ENCODE results near the gene GOLGA6L24. TPM values are rescaled to one million over a fixed set of nuclear protein-coding genes. Genes with fewer than 3 reads are reported as not detected.
"Not testable (repeated sequence)": the region's sequence is repeated elsewhere in the genome, so short reads cannot be mapped to it uniquely, and the experiment has no call there.

GOLGA6L24 gene
- total RNA-seq, 1 donor from 2014 or later: not detected

DNA sequence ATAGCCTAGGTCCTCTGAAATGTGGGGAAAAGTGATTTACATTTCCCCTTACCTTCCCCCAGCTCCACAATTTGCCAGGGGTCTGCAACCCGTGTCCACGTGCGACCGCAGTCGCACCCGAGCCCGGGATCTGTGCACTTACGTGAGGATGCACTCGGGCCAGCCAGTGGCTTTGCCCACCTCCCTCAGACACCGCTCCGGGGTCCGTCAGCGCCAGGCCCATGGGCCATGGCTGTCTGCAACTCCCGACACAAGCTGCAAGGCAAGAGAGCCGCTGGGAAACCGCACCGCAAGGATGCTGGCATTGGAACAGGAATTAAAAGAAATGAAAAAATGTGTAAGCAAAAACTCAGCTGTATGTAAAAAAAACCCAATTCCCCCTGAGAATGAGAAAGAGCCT is 7.6 kb upstream of the GOLGA6L24 start:
- H3K79me2 ChIP-seq (ENCODE audit: insufficient read depth, low read length); H3K36me3 ChIP-seq (ENCODE audit: insufficient read depth, low read length); H4K20me1 ChIP-seq (ENCODE audit: insufficient read depth, low read length); H3K4me1 ChIP-seq (ENCODE audit: insufficient read depth, low read length); H3K27me3 Mint-ChIP-seq (ENCODE audit: low read depth, unreplicated experiment); H3K9me3 Mint-ChIP-seq (ENCODE audit: unreplicated experiment); H3K9me3 ChIP-seq (ENCODE audit: insufficient read depth, low read depth, low read length); H3K9ac ChIP-seq (ENCODE audit: low read length); H3K27ac ChIP-seq (ENCODE audit: low read depth, low read length); DNase-seq (ENCODE audit: low read depth); H2AFZ ChIP-seq (ENCODE audit: low read depth, low read length); H3K4me2 ChIP-seq (ENCODE audit: low read length); H3K36me3 Mint-ChIP-seq (ENCODE audit: low read depth, unreplicated experiment); H3K27ac Mint-ChIP-seq (ENCODE audit: unreplicated experiment); H3K4me3 Mint-ChIP-seq (ENCODE audit: unreplicated experiment); H3K27me3 ChIP-seq (ENCODE audit: insufficient read depth, low read length); H3K4me3 ChIP-seq (ENCODE audit: insufficient read depth, low read depth, low read length); FAIRE-seq; H3K4me1 Mint-ChIP-seq (ENCODE audit: low read depth, unreplicated experiment): not testable (repeated sequence)

DNA sequence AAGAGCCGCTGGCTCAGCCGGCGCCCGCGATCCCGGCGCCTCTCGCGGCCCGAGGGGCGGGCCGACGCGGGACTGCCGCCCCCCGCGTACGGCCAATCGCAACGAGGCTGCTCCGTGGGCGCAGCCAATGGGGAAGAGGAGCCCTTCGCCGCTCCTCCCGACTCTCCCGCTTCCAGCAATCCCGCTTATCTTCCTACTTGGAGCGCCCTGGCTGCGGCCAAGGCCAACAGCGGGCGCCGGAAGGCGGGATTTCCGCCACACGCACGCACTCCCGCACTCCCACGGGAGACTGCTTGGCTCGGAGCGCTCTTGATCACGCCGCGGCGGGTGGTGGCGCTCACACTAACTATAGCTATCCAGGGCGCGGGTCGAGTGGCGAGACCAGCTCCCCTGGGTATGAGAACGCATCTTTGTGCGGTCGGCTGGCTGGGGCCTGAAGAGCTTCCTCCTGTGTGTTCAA is 35.7 kb downstream of the GOLGA6L24 start, which contains the start of gene HERC2:
HERC2 (minus strand) TSS at position 51 of the 460 bp plus-strand sequence. CDS start 746 bp downstream, outside the sequence.
- peak within 1 kb of the TSS; percentile 94 for H3K27ac Mint-ChIP-seq (ENCODE audit: unreplicated experiment)
- peak within 1 kb of the TSS; percentile 52 for H3K4me3 ChIP-seq (ENCODE audit: insufficient read depth, low read depth, low read length)
- H4K20me1 ChIP-seq (ENCODE audit: insufficient read depth, low read length); H3K4me1 Mint-ChIP-seq (ENCODE audit: low read depth, unreplicated experiment); H3K36me3 ChIP-seq (ENCODE audit: insufficient read depth, low read length); H3K27me3 ChIP-seq (ENCODE audit: insufficient read depth, low read length); H3K36me3 Mint-ChIP-seq (ENCODE audit: low read depth, unreplicated experiment); H3K27me3 Mint-ChIP-seq (ENCODE audit: low read depth, unreplicated experiment); H3K9me3 ChIP-seq (ENCODE audit: insufficient read depth, low read depth, low read length); H3K27ac ChIP-seq (ENCODE audit: low read depth, low read length); H2AFZ ChIP-seq (ENCODE audit: low read depth, low read length); FAIRE-seq; H3K4me1 ChIP-seq (ENCODE audit: insufficient read depth, low read length); H3K9me3 Mint-ChIP-seq (ENCODE audit: unreplicated experiment); DNase-seq (ENCODE audit: low read depth): not testable (repeated sequence)
- H3K4me3 Mint-ChIP-seq (ENCODE audit: unreplicated experiment): peak within 1 kb of the TSS; percentile 100
- peaks cover 17% of the 10 kb centered on the region for H3K79me2 ChIP-seq (ENCODE audit: insufficient read depth, low read length)
- peak within 1 kb of the TSS; percentile 75 for H3K4me2 ChIP-seq (ENCODE audit: low read length)
- H3K9ac ChIP-seq (ENCODE audit: low read length): peak within 1 kb of the TSS; percentile 73

DNA sequence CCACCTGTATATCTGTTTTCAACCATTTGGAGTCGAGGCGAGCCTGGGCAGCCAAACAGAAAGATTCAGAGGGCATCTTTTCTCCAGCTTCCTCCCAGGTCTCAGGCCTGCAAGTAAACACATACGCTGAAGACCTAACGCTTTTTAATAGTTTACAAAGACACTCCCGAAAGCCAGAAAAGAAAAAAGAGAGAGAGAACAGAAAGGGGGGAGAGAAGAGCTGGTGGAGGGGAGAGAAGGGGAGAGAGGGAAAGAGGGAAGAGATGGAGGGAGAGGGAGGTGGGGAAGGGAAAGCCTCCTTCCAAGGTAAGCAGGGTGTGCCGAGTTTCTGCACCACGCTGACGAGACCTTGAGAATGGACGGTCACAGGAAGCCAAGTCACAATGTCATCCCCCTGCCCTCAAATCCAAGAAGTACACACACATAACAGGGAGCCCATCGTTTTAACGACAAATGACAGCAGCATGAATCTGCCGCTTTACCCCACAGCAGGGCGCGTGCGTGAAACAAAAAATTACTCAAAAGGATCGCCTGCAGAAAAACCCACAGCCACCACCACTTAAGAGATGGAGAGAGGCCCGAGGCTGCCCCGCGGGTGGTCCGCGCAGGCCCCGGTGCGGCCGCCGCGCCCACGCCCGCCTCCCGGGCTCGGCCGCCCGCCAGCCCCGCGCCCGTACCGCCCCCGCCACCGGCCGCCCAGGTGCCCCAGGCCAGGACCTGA is 36.4 kb downstream of the GOLGA6L24 start:
- peak overlapping the region; percentile 52 for H3K4me3 ChIP-seq (ENCODE audit: insufficient read depth, low read depth, low read length)
- not testable (repeated sequence) for H3K36me3 ChIP-seq (ENCODE audit: insufficient read depth, low read length); H3K27me3 Mint-ChIP-seq (ENCODE audit: low read depth, unreplicated experiment); H2AFZ ChIP-seq (ENCODE audit: low read depth, low read length); H3K27me3 ChIP-seq (ENCODE audit: insufficient read depth, low read length); H3K4me1 Mint-ChIP-seq (ENCODE audit: low read depth, unreplicated experiment); DNase-seq (ENCODE audit: low read depth); H3K9me3 Mint-ChIP-seq (ENCODE audit: unreplicated experiment); H3K27ac ChIP-seq (ENCODE audit: low read depth, low read length); H4K20me1 ChIP-seq (ENCODE audit: insufficient read depth, low read length); H3K4me1 ChIP-seq (ENCODE audit: insufficient read depth, low read length); FAIRE-seq; H3K36me3 Mint-ChIP-seq (ENCODE audit: low read depth, unreplicated experiment); H3K9me3 ChIP-seq (ENCODE audit: insufficient read depth, low read depth, low read length)
- peak overlapping the region; percentile 73 for H3K9ac ChIP-seq (ENCODE audit: low read length)
- H3K4me2 ChIP-seq (ENCODE audit: low read length): peak overlapping the region; percentile 75
- Mint-ChIP-seq H3K27ac (ENCODE audit: unreplicated experiment) (peak overlapping the region; percentile 94), H3K4me3 (ENCODE audit: unreplicated experiment) (peak overlapping the region; percentile 100)
- H3K79me2 ChIP-seq (ENCODE audit: insufficient read depth, low read length): peaks cover 24% of the 10 kb centered on the region

DNA sequence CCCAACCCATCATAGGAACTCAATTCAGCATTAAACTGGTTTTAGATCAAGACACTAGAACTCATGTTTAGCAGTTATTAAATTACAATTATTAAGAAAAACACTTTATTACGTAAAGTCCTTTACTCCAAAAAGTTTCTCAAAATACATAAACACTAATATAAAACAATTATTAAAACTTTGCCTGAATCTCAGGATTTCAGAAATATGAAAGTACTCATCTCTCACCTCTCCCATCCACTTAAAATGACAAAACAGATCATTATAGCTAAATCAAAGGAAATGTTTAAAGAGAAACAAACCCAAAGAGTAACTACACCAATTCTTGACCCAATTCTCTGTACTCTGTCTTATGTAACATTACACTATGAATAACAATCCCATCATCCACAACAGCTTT is 38.2 kb downstream of the GOLGA6L24 start:
- not testable (repeated sequence) for FAIRE-seq; H3K4me1 Mint-ChIP-seq (ENCODE audit: low read depth, unreplicated experiment); H3K27me3 ChIP-seq (ENCODE audit: insufficient read depth, low read length); DNase-seq (ENCODE audit: low read depth); H3K4me2 ChIP-seq (ENCODE audit: low read length); H3K4me3 ChIP-seq (ENCODE audit: insufficient read depth, low read depth, low read length); H3K9me3 Mint-ChIP-seq (ENCODE audit: unreplicated experiment); H3K36me3 Mint-ChIP-seq (ENCODE audit: low read depth, unreplicated experiment); H3K4me1 ChIP-seq (ENCODE audit: insufficient read depth, low read length); H3K27ac Mint-ChIP-seq (ENCODE audit: unreplicated experiment); H3K27me3 Mint-ChIP-seq (ENCODE audit: low read depth, unreplicated experiment); H3K9ac ChIP-seq (ENCODE audit: low read length); H3K27ac ChIP-seq (ENCODE audit: low read depth, low read length); H2AFZ ChIP-seq (ENCODE audit: low read depth, low read length); H4K20me1 ChIP-seq (ENCODE audit: insufficient read depth, low read length); H3K36me3 ChIP-seq (ENCODE audit: insufficient read depth, low read length); H3K9me3 ChIP-seq (ENCODE audit: insufficient read depth, low read depth, low read length)
- H3K4me3 Mint-ChIP-seq (ENCODE audit: unreplicated experiment): peak overlapping the region; percentile 100
- peaks cover 31% of the 10 kb centered on the region for H3K79me2 ChIP-seq (ENCODE audit: insufficient read depth, low read length)

DNA sequence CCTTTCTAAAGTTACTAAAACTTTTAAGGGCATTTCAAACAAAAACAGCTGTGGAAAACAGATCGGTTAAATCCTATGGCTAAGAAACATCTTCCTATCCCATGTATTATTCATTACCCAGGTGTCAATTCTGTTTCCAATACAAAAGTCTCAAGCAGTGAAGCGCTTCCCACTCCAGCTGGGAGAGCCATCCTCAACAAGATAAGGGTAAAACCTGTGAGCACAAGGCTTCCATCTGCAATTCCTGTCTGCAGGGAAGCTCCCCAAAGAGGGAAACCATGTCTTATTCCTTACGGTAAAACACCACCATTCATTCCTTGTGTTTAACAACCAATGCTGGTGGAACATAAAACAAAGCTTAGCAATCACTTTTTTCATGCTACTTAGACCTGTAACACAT is 39.1 kb downstream of the GOLGA6L24 start:
- H3K4me1 Mint-ChIP-seq (ENCODE audit: low read depth, unreplicated experiment); H3K27ac ChIP-seq (ENCODE audit: low read depth, low read length); FAIRE-seq: not testable (repeated sequence)

DNA sequence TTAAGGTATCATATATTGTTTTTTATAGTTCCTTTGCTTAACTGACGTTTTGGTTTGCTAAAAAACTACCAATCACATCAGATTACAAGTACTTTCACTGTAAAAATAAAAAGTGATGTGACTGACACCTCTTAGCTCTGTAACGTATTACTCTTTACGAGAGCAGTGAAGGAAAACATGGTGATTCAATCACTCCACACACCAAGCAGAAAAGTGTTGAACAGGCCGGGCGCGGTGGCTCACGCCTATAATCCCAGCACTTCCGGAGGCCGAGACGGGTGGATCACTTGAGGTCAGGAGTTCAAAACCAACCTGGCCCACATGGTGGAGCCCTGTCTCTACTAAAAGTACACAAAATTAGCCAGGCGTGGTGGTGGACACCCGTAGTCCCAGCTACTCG is 39.8 kb downstream of the GOLGA6L24 start:
- H3K36me3 ChIP-seq (ENCODE audit: insufficient read depth, low read length); H3K4me1 ChIP-seq (ENCODE audit: insufficient read depth, low read length); H2AFZ ChIP-seq (ENCODE audit: low read depth, low read length); H3K27ac Mint-ChIP-seq (ENCODE audit: unreplicated experiment); H3K9me3 Mint-ChIP-seq (ENCODE audit: unreplicated experiment); H3K4me2 ChIP-seq (ENCODE audit: low read length); FAIRE-seq; H3K9ac ChIP-seq (ENCODE audit: low read length); H3K9me3 ChIP-seq (ENCODE audit: insufficient read depth, low read depth, low read length); DNase-seq (ENCODE audit: low read depth); H3K4me3 ChIP-seq (ENCODE audit: insufficient read depth, low read depth, low read length); H3K27me3 ChIP-seq (ENCODE audit: insufficient read depth, low read length); H4K20me1 ChIP-seq (ENCODE audit: insufficient read depth, low read length); H3K4me3 Mint-ChIP-seq (ENCODE audit: unreplicated experiment); H3K27ac ChIP-seq (ENCODE audit: low read depth, low read length); H3K36me3 Mint-ChIP-seq (ENCODE audit: low read depth, unreplicated experiment); H3K4me1 Mint-ChIP-seq (ENCODE audit: low read depth, unreplicated experiment); H3K27me3 Mint-ChIP-seq (ENCODE audit: low read depth, unreplicated experiment): not testable (repeated sequence)
- H3K79me2 ChIP-seq (ENCODE audit: insufficient read depth, low read length): peaks cover 41% of the 10 kb centered on the region

More for the DNA sequence above, 39.1 kb downstream of the GOLGA6L24 start:
- not testable (repeated sequence) for DNase-seq (ENCODE audit: low read depth); H3K36me3 ChIP-seq (ENCODE audit: insufficient read depth, low read length); H3K9me3 Mint-ChIP-seq (ENCODE audit: unreplicated experiment); H3K4me3 Mint-ChIP-seq (ENCODE audit: unreplicated experiment); H3K9ac ChIP-seq (ENCODE audit: low read length); H3K4me1 ChIP-seq (ENCODE audit: insufficient read depth, low read length); H3K36me3 Mint-ChIP-seq (ENCODE audit: low read depth, unreplicated experiment); H3K4me2 ChIP-seq (ENCODE audit: low read length); H3K27me3 Mint-ChIP-seq (ENCODE audit: low read depth, unreplicated experiment); H3K27ac Mint-ChIP-seq (ENCODE audit: unreplicated experiment); H3K9me3 ChIP-seq (ENCODE audit: insufficient read depth, low read depth, low read length); H3K4me3 ChIP-seq (ENCODE audit: insufficient read depth, low read depth, low read length); H2AFZ ChIP-seq (ENCODE audit: low read depth, low read length); H4K20me1 ChIP-seq (ENCODE audit: insufficient read depth, low read length); H3K27me3 ChIP-seq (ENCODE audit: insufficient read depth, low read length)
- H3K79me2 ChIP-seq (ENCODE audit: insufficient read depth, low read length): peaks cover 37% of the 10 kb centered on the region
